Measurements from ENCODE around the gene MLLT1.
"Not testable (repeated sequence)": the region's sequence is repeated elsewhere in the genome, so short reads cannot be mapped to it uniquely, and the experiment has no call there.

Gene MLLT1

GRCh38 chr19:6318772-6319171, 39.0 kb upstream of the MLLT1 start:
- H3K4me3 ChIP-seq (ENCODE audit: low read depth, low read length), result no peak overlapping the region
- TF ChIP-seq, protein P1, sequence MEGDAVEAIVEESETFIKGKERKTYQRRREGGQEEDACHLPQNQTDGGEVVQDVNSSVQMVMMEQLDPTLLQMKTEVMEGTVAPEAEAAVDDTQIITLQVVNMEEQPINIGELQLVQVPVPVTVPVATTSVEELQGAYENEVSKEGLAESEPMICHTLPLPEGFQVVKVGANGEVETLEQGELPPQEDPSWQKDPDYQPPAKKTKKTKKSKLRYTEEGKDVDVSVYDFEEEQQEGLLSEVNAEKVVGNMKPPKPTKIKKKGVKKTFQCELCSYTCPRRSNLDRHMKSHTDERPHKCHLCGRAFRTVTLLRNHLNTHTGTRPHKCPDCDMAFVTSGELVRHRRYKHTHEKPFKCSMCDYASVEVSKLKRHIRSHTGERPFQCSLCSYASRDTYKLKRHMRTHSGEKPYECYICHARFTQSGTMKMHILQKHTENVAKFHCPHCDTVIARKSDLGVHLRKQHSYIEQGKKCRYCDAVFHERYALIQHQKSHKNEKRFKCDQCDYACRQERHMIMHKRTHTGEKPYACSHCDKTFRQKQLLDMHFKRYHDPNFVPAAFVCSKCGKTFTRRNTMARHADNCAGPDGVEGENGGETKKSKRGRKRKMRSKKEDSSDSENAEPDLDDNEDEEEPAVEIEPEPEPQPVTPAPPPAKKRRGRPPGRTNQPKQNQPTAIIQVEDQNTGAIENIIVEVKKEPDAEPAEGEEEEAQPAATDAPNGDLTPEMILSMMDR (IDR thresholded peaks at IDR 0.05; ENCODE audit: borderline replicate concordance, insufficient read depth, low read depth, low read length), result no peak

- H3K4me3 ChIP-seq (ENCODE audit: low read depth, low read length), result not testable (repeated sequence)
Measured at GRCh38 chr19:6315646-6316045, 35.9 kb upstream of the MLLT1 start.

GRCh38 chr19:6313398-6313969, 33.7 kb upstream of the MLLT1 start:
- H3K4me3 ChIP-seq (ENCODE audit: low read depth, low read length), result no peak overlapping the region
- TF ChIP-seq, protein P1 (IDR thresholded peaks at IDR 0.05; ENCODE audit: borderline replicate concordance, insufficient read depth, low read depth, low read length), result no peak

DNA sequence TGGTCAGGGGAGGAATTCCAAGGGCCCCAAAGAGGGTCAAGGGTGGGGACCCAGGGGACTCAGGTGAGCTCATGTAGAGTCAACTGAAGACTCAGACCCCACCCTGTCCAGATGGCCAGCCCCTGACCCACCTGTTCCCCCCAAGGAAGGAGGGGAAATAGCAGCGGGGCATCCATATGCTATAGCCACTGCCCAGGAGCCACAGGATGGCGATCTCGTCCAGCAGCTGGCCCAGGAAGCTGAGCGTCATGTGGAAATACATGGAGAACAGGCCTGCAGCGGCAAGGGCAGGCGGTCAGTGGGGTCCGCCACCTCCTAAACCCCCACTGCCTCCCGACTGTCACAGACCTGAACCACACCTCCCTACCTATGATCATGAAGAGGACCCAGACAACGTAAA, 32.2 kb upstream of the MLLT1 start:
- H3K4me3 ChIP-seq (ENCODE audit: low read depth, low read length), result no peak overlapping the region
- TF ChIP-seq, protein P1 (IDR thresholded peaks at IDR 0.05; ENCODE audit: borderline replicate concordance, insufficient read depth, low read depth, low read length), result no peak

- TF ChIP-seq, protein P1 (IDR thresholded peaks at IDR 0.05; ENCODE audit: borderline replicate concordance, insufficient read depth, low read depth, low read length), result no peak
- no peak overlapping the region for H3K4me3 ChIP-seq (ENCODE audit: low read depth, low read length)
Measured at GRCh38 chr19:6298413-6298812, 18.6 kb upstream of the MLLT1 start.

DNA sequence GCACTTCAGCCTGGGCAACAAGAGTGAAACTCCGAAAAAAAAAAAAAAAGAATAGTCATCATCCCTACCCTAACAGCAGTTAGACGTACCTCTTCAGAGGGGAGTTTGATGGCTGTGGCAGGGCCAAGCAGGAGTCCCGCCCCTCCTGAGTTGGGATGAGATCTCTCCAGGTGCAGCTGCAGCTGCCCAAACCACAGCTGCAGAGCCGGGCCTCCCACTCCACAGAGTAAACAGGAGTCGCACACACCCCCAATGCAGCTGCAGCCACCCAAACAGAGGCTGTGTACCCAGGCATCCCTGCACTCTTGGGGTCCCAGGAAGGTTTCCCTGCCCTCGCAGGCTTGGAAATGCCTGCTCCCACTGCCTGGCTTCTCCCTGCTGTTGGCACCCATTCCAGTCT, 17.4 kb upstream of the MLLT1 start:
- TF ChIP-seq, protein P1 (IDR thresholded peaks at IDR 0.05; ENCODE audit: borderline replicate concordance, insufficient read depth, low read depth, low read length), result no peak
- H3K4me3 ChIP-seq (ENCODE audit: low read depth, low read length), result no peak overlapping the region

GRCh38 chr19:6292006-6292405, 12.2 kb upstream of the MLLT1 start:
- no peak overlapping the region for H3K4me3 ChIP-seq (ENCODE audit: low read depth, low read length)
- TF ChIP-seq, protein P1 (IDR thresholded peaks at IDR 0.05; ENCODE audit: borderline replicate concordance, insufficient read depth, low read depth, low read length), result no peak

GRCh38 chr19:6288737-6289136, 9.0 kb upstream of the MLLT1 start:
- TF ChIP-seq, protein P1 (IDR thresholded peaks at IDR 0.05; ENCODE audit: borderline replicate concordance, insufficient read depth, low read depth, low read length), result no peak
- no peak overlapping the region for H3K4me3 ChIP-seq (ENCODE audit: low read depth, low read length)
